SK-N-SH treated with all-trans-retinoic acid at 6 μM for 48 hours (cell line): Measurements from ENCODE around the gene TPH2.

Source experiments
- ATAC-seq: fragments of 200-7000 bp; cut with Tn5 transposase; 3 replicates; pipeline ENCODE4 v1.9.1; 2020; ENCODE audit warnings: mild to moderate bottlenecking, moderate library complexity
- ARNTL ChIP-seq: fragments of 450-650 bp; formaldehyde crosslinking; IDR thresholded peaks from 2 replicates; pipeline ENCODE4 v1.5.0; 2020; ENCODE audit warnings: low read depth, mild to moderate bottlenecking, moderate library complexity, borderline replicate concordance
- BACH2 ChIP-seq: fragments of 250-450 bp; sonication (Bioruptor Pico); IDR thresholded peaks from 2 replicates; pipeline ENCODE4 v1.9.0; 2021; ENCODE audit warnings: mild to moderate bottlenecking, borderline replicate concordance
- CREB5 ChIP-seq: fragments of 250-450 bp; sonication (Bioruptor Pico); IDR thresholded peaks from 2 replicates; pipeline ENCODE4 v1.5.1; 2020; ENCODE audit warnings: low read depth, mild to moderate bottlenecking, moderate library complexity
- CSDC2 ChIP-seq: fragments of 250-450 bp; sonication (Bioruptor Pico); IDR thresholded peaks from 2 replicates; pipeline ENCODE4 v1.5.0; 2020; ENCODE audit warnings: mild to moderate bottlenecking, moderate library complexity
- CSRNP3 ChIP-seq: fragments of 250-450 bp; sonication (Bioruptor Pico); IDR thresholded peaks from 2 replicates; pipeline ENCODE4 v1.5.1; 2021; ENCODE audit warnings: mild to moderate bottlenecking, moderate library complexity
- GLIS3 ChIP-seq: fragments of 250-450 bp; sonication (Bioruptor Pico); IDR thresholded peaks from 2 replicates; pipeline ENCODE4 v1.5.0; 2020; ENCODE audit warnings: mild to moderate bottlenecking, moderate library complexity
- ISL1 ChIP-seq: fragments of 250-450 bp; sonication (Bioruptor Pico); IDR thresholded peaks from 2 replicates; pipeline ENCODE4 v2.1.2; 2022; ENCODE audit warnings: mild to moderate bottlenecking, moderate library complexity
- OSR1 ChIP-seq: fragments of 250-450 bp; sonication (Bioruptor Pico); IDR thresholded peaks from 2 replicates; pipeline ENCODE4 v1.8.0; 2022; ENCODE audit warnings: moderate library complexity, mild to moderate bottlenecking, inconsistent platforms
- PATZ1 ChIP-seq: fragments of 250-450 bp; sonication (Bioruptor Pico); IDR thresholded peaks from 2 replicates; pipeline ENCODE4 v1.8.0; 2020; ENCODE audit warnings: mild to moderate bottlenecking, moderate library complexity, borderline replicate concordance
- POU6F1 ChIP-seq: fragments of 250-450 bp; sonication (Bioruptor Pico); IDR thresholded peaks from 2 replicates; pipeline ENCODE4 v1.8.0; 2021; ENCODE audit warnings: low read depth, mild to moderate bottlenecking, moderate library complexity, borderline replicate concordance
- PPARA ChIP-seq: fragments of 250-450 bp; sonication (Bioruptor Pico); IDR thresholded peaks from 2 replicates; pipeline ENCODE4 v1.5.0; 2020; ENCODE audit warnings: mild to moderate bottlenecking, borderline replicate concordance
- RARB ChIP-seq: fragments of 250-450 bp; sonication (Bioruptor Pico); IDR thresholded peaks from 2 replicates; pipeline ENCODE4 v1.8.0; 2021; ENCODE audit warnings: mild to moderate bottlenecking, moderate library complexity
- SNAI2 ChIP-seq: fragments of 250-450 bp; sonication (Bioruptor Pico); IDR thresholded peaks from 2 replicates; pipeline ENCODE4 v1.5.0; 2020; ENCODE audit warnings: mild to moderate bottlenecking, moderate library complexity
- TSHZ2 ChIP-seq: fragments of 250-450 bp; sonication (Bioruptor Pico); IDR thresholded peaks from 2 replicates; pipeline ENCODE4 v1.5.0; 2020; ENCODE audit warnings: mild to moderate bottlenecking, moderate library complexity
- ZC3H10 ChIP-seq: fragments of 250-450 bp; sonication (Bioruptor Pico); IDR thresholded peaks from 2 replicates; pipeline ENCODE4 v1.5.1; 2021; ENCODE audit warnings: mild to moderate bottlenecking, moderate library complexity
- ZFP3 ChIP-seq: fragments of 250-450 bp; sonication (Bioruptor Pico); IDR thresholded peaks from 2 replicates; pipeline ENCODE4 v1.5.0; 2020; ENCODE audit warnings: mild to moderate bottlenecking, moderate library complexity
- ZFP30 ChIP-seq: fragments of 450-650 bp; formaldehyde crosslinking; IDR thresholded peaks from 2 replicates; pipeline ENCODE4 v1.5.0; 2022; ENCODE audit warnings: mild to moderate bottlenecking, moderate library complexity
- ZNF565 ChIP-seq: fragments of 450-650 bp; formaldehyde crosslinking; conservative IDR thresholded peaks from 2 replicates; pipeline ENCODE4 v1.5.0; 2020; ENCODE audit warnings: low read depth, mild to moderate bottlenecking, moderate library complexity
- ZNF70 ChIP-seq: fragments of 450-650 bp; formaldehyde crosslinking; IDR thresholded peaks from 2 replicates; pipeline ENCODE4 v1.5.0; 2020; ENCODE audit warnings: mild to moderate bottlenecking, moderate library complexity
- ZNF8 ChIP-seq: fragments of 450-650 bp; formaldehyde crosslinking; IDR thresholded peaks from 2 replicates; pipeline ENCODE4 v1.5.0; 2020; ENCODE audit warnings: mild to moderate bottlenecking, moderate library complexity

The TPH2 gene

GRCh38 chr12:71940068-71940467 lies 1.4 kb downstream of the TPH2 start:
- ATAC-seq = no peak
- TF ChIP-seq CSDC2 (CRISPR knock-in tag) (no peak), ARNTL (CRISPR knock-in tag) (no peak), BACH2 (no peak), ZNF70 (CRISPR knock-in tag) (no peak), CSRNP3 (no peak), POU6F1 (CRISPR knock-in tag) (no peak), PATZ1 (no peak), ZNF565 (CRISPR knock-in tag) (no peak), ISL1 (CRISPR knock-in tag) (no peak), ZFP30 (CRISPR knock-in tag) (no peak), RARB (CRISPR knock-in tag) (no peak)

- TF ChIP-seq PATZ1 = no peak
- no peak for TF ChIP-seq PPARA
- no peak for TF ChIP-seq RARB (CRISPR knock-in tag)
- TF ChIP-seq ZFP30 (CRISPR knock-in tag) = no peak
- TF ChIP-seq ZNF565 (CRISPR knock-in tag) = no peak
- TF ChIP-seq ISL1 (CRISPR knock-in tag) = no peak
- TF ChIP-seq POU6F1 (CRISPR knock-in tag) = no peak
- TF ChIP-seq SNAI2 (CRISPR knock-in tag) = no peak
- TF ChIP-seq CSDC2 (CRISPR knock-in tag) = no peak
- TF ChIP-seq GLIS3 (CRISPR knock-in tag) = no peak
- no peak for TF ChIP-seq ZNF8 (CRISPR knock-in tag)
- no peak for TF ChIP-seq ZFP3 (CRISPR knock-in tag)
- no peak for TF ChIP-seq OSR1 (CRISPR knock-in tag)
- TF ChIP-seq BACH2 = no peak
- ATAC-seq = no peak
Measured at GRCh38 chr12:71941174-71941573, 2.5 kb downstream of the TPH2 start.

GRCh38 chr12:71942259-71942658 lies 3.6 kb downstream of the TPH2 start:
- ATAC-seq = no peak
- no peak for TF ChIP-seq ISL1 (CRISPR knock-in tag)
- TF ChIP-seq ZC3H10 (CRISPR knock-in tag) = no peak
- TF ChIP-seq ZFP3 (CRISPR knock-in tag) = no peak
- no peak for TF ChIP-seq CSRNP3
- no peak for TF ChIP-seq TSHZ2 (CRISPR knock-in tag)
- TF ChIP-seq PATZ1 = no peak
- TF ChIP-seq BACH2 = no peak
- TF ChIP-seq PPARA = no peak
- TF ChIP-seq OSR1 (CRISPR knock-in tag) = no peak
- no peak for TF ChIP-seq CREB5 (CRISPR knock-in tag)
